MM.1S (cell line): ENCODE results near the gene ARL1.
"Not testable (repeated sequence)": the region's sequence is repeated elsewhere in the genome, so short reads cannot be mapped to it uniquely, and the experiment has no call there.

Experiments
- DNase-seq: peaks from one replicate; pipeline ENCODE4 v3.0.0-alpha.2; 2015
- H2AFZ ChIP-seq: fragments of 300-600 bp; sonication (generic); 2 replicates; pipeline ENCODE4 v1.6.0; 2016; ENCODE audit warnings: antibody characterized with exemption, low read length
- H3F3A ChIP-seq: fragments of 300-600 bp; sonication (generic); 2 replicates; pipeline ENCODE4 v1.6.1; 2016; ENCODE audit warnings: mild to moderate bottlenecking, antibody characterized with exemption, low read length, moderate library complexity, mixed read lengths; ENCODE audit not compliant: insufficient read depth
- H3K27ac ChIP-seq: fragments of 300-600 bp; sonication (generic); 2 replicates; pipeline ENCODE4 v1.5.1; 2016; ENCODE audit warnings: mild to moderate bottlenecking, low read length
- H3K27me3 ChIP-seq: fragments of 300-600 bp; sonication (generic); replicated peaks from 2 replicates; pipeline ENCODE4 v1.6.0; 2016; ENCODE audit warnings: low read length; ENCODE audit not compliant: insufficient read depth
- H3K36me3 ChIP-seq: fragments of 300-600 bp; sonication (generic); replicated peaks from 2 replicates; pipeline ENCODE4 v1.6.1; 2016; ENCODE audit warnings: mild to moderate bottlenecking, low read length, mixed read lengths; ENCODE audit not compliant: insufficient read depth
- H3K4me1 ChIP-seq: fragments of 300-600 bp; sonication (generic); 2 replicates; pipeline ENCODE4 v1.6.1; 2016; ENCODE audit warnings: low read length, mixed read lengths
- H3K4me2 ChIP-seq: fragments of 300-600 bp; sonication (generic); 2 replicates; pipeline ENCODE4 v1.6.0; 2016; ENCODE audit warnings: low read depth, low read length
- H3K4me3 ChIP-seq: fragments of 300-600 bp; sonication (generic); 2 replicates; pipeline ENCODE4 v1.5.1; 2016; ENCODE audit warnings: low read length, mixed read lengths
- H3K79me2 ChIP-seq: fragments of 300-600 bp; sonication (generic); 2 replicates; pipeline ENCODE4 v1.6.1; 2016; ENCODE audit warnings: mixed run types, low read length, mixed read lengths
- H3K9ac ChIP-seq: fragments of 300-600 bp; sonication (generic); 2 replicates; pipeline ENCODE4 v1.6.1; 2016; ENCODE audit warnings: low read length, mixed read lengths
- H3K9me2 ChIP-seq: fragments of 300-600 bp; sonication (generic); replicated peaks from 2 replicates; pipeline ENCODE4 v1.6.1; 2016; ENCODE audit warnings: mild to moderate bottlenecking, low read length, mixed read lengths; ENCODE audit not compliant: insufficient read depth
- H3K9me3 ChIP-seq: fragments of 300-600 bp; sonication (generic); replicated peaks from 2 replicates; pipeline ENCODE4 v1.6.1; 2016; ENCODE audit warnings: mild to moderate bottlenecking, low read length, mixed read lengths; ENCODE audit not compliant: insufficient read depth
- H4K20me1 ChIP-seq: fragments of 300-600 bp; sonication (generic); 2 replicates; pipeline ENCODE4 v1.6.1; 2016; ENCODE audit warnings: mild to moderate bottlenecking, low read length, moderate library complexity, mixed read lengths; ENCODE audit not compliant: insufficient read depth
- EZH2 ChIP-seq: fragments of 300-600 bp; sonication (generic); optimal IDR thresholded peaks from 2 replicates; pipeline ENCODE3; 2017; ENCODE audit warnings: low read depth, mild to moderate bottlenecking, antibody characterized with exemption, low read length, mixed read lengths
- EZH2phosphoT487 ChIP-seq: fragments of 300-600 bp; sonication (generic); IDR thresholded peaks from 2 replicates; pipeline ENCODE4 v1.6.1; 2018; ENCODE audit warnings: antibody characterized with exemption, low read length
- TF ChIP-seq, protein P1 (sequence below): fragments of 300-600 bp; sonication (generic); IDR thresholded peaks from 2 replicates; pipeline ENCODE4 v1.5.1; 2016; ENCODE audit warnings: antibody characterized with exemption, low read length, mixed read lengths

Gene ARL1

DNA sequence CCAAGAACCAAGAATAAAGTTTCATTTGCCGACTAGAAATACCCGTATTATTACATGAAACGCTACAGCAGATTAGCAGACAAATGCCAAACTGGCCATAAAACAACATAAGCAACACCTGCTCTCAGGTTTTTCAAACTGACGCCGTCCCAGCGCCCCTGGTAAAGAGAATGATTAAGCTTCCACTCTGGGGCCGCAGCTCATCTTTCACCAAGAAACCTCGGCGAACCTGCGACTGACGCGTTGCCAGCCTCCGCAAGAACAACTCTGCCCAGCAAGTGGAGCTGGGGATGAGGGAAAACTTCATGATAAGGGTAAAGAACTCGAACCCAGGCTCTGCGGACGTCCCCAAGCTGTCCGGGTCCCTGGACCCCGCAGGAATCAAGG lies 530 bp downstream of the ARL1 start:
- Histone ChIP-seq H3K9ac (peak overlapping the region; percentile 76), H4K20me1 (no peaks in the 10 kb centered on the region), H3F3A (peaks cover 7% of the 10 kb centered on the region; the same call in 1 of the 2 replicates), H3K27ac (peak overlapping the region; percentile 70), H3K4me1 (peaks cover 7% of the 10 kb centered on the region; the same call in 1 of the 2 replicates), H3K9me3 (no peaks in the 10 kb centered on the region), H3K4me2 (peak overlapping the region; percentile 93), H3K9me2 (no peaks in the 10 kb centered on the region), H3K79me2 (peaks cover 47% of the 10 kb centered on the region), H3K36me3 (no peaks in the 10 kb centered on the region), H3K27me3 (no peaks in the 10 kb centered on the region), H2AFZ (peak overlapping the region; percentile 81), H3K4me3 (peak overlapping the region; percentile 94)
- DNase-seq, result no peak
- TF ChIP-seq EZH2phosphoT487, result no peak
- TF ChIP-seq, protein P1, sequence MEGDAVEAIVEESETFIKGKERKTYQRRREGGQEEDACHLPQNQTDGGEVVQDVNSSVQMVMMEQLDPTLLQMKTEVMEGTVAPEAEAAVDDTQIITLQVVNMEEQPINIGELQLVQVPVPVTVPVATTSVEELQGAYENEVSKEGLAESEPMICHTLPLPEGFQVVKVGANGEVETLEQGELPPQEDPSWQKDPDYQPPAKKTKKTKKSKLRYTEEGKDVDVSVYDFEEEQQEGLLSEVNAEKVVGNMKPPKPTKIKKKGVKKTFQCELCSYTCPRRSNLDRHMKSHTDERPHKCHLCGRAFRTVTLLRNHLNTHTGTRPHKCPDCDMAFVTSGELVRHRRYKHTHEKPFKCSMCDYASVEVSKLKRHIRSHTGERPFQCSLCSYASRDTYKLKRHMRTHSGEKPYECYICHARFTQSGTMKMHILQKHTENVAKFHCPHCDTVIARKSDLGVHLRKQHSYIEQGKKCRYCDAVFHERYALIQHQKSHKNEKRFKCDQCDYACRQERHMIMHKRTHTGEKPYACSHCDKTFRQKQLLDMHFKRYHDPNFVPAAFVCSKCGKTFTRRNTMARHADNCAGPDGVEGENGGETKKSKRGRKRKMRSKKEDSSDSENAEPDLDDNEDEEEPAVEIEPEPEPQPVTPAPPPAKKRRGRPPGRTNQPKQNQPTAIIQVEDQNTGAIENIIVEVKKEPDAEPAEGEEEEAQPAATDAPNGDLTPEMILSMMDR, result no peak
- TF ChIP-seq EZH2, result no peak

DNA sequence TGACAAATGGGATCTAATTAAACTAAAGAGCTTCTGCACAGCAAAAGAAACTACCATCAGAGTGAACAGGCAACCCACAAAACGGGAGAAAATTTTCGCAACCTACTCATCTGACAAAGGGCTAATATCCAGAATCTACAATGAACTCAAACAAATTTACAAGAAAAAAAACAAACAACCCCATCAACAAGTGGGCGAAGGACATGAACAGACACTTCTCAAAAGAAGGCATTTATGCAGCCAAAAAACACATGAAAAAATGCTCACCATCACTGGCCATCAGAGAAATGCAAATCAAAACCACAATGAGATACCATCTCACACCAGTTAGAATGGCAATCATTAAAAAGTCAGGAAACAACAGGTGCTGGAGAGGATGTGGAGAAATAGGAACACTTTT lies 16.4 kb downstream of the ARL1 start:
- H2AFZ ChIP-seq, DNase-seq, H3K9me2 ChIP-seq, H3K4me1 ChIP-seq, H3K27ac ChIP-seq, H3K9ac ChIP-seq, H3K4me2 ChIP-seq, H4K20me1 ChIP-seq, H3F3A ChIP-seq, H3K27me3 ChIP-seq, H3K79me2 ChIP-seq, H3K9me3 ChIP-seq, H3K4me3 ChIP-seq: not testable (repeated sequence)
- peaks cover 17% of the 10 kb centered on the region for H3K36me3 ChIP-seq

DNA sequence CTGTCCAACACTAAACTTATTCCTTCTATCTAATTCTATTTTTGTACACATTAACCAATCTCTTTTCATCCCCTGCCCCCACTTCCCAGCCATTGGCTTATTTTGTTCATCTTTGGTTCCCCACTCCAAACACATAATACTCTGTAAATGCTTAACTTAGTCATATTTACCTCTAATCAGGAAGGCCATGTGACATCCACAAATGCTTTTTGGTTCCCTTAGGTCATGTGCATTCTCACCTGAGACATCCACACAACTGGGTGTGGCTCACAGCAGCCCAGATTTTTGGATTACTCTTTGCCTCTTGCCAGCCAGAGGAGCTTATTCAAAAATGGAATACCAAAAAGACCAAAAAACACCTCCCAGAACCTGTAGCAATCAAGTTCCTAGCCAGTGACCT lies 28.4 kb downstream of the ARL1 start:
- H2AFZ ChIP-seq, result no peak overlapping the region
- no peak overlapping the region for H3K27ac ChIP-seq
- no peak overlapping the region for H3K4me3 ChIP-seq
- no peaks in the 10 kb centered on the region for H3K9me2 ChIP-seq
- no peaks in the 10 kb centered on the region; the same call in 1 of the 2 replicates for H4K20me1 ChIP-seq
- no peaks in the 10 kb centered on the region for H3K79me2 ChIP-seq
- TF ChIP-seq, protein P1, result no peak
- no peak for TF ChIP-seq EZH2
- no peak for TF ChIP-seq EZH2phosphoT487
- H3K9ac ChIP-seq, result no peak overlapping the region
- no peaks in the 10 kb centered on the region; the same call in 1 of the 2 replicates for H3F3A ChIP-seq
- H3K27me3 ChIP-seq, result no peaks in the 10 kb centered on the region
- DNase-seq, result no peak
- no peaks in the 10 kb centered on the region for H3K4me1 ChIP-seq
- H3K36me3 ChIP-seq, result peaks cover 5% of the 10 kb centered on the region; the same call in 1 of the 2 replicates
- no peaks in the 10 kb centered on the region for H3K9me3 ChIP-seq
- no peak overlapping the region for H3K4me2 ChIP-seq

DNA sequence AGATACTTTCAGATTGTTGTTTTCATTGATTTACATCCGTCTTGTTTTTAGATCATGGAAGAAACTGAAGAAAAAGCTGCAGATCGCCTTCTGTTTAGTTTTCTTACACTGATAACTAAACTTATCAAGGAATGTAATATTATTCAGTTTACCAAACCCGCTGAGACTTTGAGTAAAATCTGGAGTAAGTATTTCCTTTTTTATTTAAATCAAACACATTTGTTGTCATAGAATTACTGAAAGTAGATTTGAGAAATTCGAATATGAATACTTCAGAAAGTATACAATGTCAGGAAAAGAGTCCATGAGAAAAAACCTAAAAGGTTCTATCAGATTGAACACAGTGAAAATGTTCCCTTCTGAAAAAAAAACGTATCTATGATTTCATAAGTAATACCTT lies 32.0 kb downstream of the ARL1 start:
- H3K4me3 ChIP-seq, result no peak overlapping the region
- H3K9me3 ChIP-seq, result no peaks in the 10 kb centered on the region
- no peaks in the 10 kb centered on the region for H3K4me1 ChIP-seq
- no peaks in the 10 kb centered on the region for H3K79me2 ChIP-seq
- H3K27ac ChIP-seq, result no peak overlapping the region
- no peaks in the 10 kb centered on the region for H3K27me3 ChIP-seq
- TF ChIP-seq EZH2phosphoT487, result no peak
- TF ChIP-seq EZH2, result no peak
- TF ChIP-seq, protein P1, result no peak
- H3F3A ChIP-seq, result no peaks in the 10 kb centered on the region; the same call in 1 of the 2 replicates
- H3K36me3 ChIP-seq, result peaks cover 9% of the 10 kb centered on the region
- DNase-seq, result no peak
- no peak overlapping the region for H2AFZ ChIP-seq
- no peaks in the 10 kb centered on the region for H3K9me2 ChIP-seq
- H3K9ac ChIP-seq, result no peak overlapping the region
- H3K4me2 ChIP-seq, result no peak overlapping the region
- H4K20me1 ChIP-seq, result no peaks in the 10 kb centered on the region; the same call in 1 of the 2 replicates
